GM12891 (cell line): ENCODE results near the gene ADNP.

Experiments
- POLR2A ChIP-seq: IDR thresholded peaks from 2 replicates; pipeline ENCODE4 v1.6.1; 2011; ENCODE audit warnings: low read depth, low read length, control low read depth
- POLR2AphosphoS5 ChIP-seq: IDR thresholded peaks from 2 replicates; pipeline ENCODE4 v1.6.1; 2011; ENCODE audit warnings: low read depth, low read length, control low read depth
- SPI1 ChIP-seq: IDR thresholded peaks from 2 replicates; pipeline ENCODE4 v1.6.1; 2011; ENCODE audit warnings: low read depth, low read length, control low read depth

- no peak for TF ChIP-seq POLR2A
- TF ChIP-seq POLR2AphosphoS5, result no peak
- no peak for TF ChIP-seq SPI1
These were observed 22.0 kb upstream of the ADNP start for GRCh38 chr20:50953196-50953595.
